Cortex of kidney (tissue), 1 donor: Measurements from ENCODE around the gene ARL8B.

Source experiments
- DNase-seq: peaks from one replicate; lab custom pipeline; 2025; lab: John Stamatoyannopoulos, UW

ARL8B gene

DNA sequence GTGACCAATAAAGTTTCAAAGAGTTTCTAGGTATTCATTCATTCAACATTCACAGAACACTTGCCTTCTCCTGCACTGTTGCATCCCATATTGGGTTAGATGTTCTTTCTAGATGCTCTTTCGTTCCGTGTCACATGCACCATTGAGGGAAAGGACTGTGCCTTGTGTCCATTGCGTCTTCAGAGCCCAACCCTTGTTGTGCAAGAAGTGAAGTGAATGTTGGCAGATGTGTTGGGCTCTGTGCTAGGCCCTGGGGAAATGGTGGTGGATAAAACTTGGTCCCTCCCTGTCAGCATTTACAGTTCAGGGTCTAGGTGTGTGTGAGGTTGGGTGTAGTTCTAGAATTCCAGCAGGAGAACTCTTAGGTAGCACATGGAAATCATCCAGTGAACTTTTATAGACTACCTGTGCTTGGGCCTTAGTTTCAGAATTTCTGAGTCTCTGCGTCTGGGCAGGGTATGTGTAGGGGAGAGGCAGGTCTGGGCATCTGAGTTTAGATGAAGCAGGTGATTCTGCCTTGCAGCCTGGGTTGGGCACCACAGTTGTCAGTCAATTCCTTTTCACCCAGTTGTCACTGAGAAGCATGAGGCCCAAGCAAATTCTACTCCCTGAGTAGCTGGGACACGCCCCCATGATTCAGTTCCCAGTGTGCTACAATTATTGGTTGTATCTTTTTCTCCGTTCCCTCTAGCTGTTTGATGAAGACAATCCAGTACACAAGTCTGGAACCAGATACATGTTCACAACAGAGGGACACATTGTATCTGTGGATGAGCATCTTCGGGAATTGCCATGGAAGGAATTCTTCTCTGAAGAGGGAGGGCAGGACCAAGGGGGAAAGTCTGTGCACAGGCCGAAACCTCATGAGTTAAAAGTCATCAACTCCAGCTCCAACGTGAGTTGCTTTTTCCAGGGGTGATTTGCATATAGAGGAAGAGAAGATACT, 90.8 kb downstream of the ARL8B start:
- DNase-seq = no peak

DNA sequence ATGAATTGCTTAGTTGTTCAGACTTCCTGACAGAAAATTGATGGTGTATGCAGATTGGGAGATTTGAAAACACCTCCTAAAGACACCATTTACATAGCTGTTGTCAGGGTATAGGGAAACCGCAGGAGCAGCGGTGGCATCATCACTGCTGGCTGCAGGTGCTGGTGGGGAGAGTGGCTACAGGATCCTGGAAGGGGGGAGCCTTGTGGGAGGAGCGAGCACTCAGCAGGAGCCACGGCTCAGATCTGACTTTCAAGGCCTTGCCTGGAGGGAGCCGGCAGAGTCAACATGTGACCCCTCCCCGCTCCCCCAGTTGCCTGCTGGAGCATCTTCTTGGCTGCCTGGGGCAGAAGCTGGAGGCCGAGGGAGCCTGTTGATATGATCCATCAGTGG, 91.5 kb downstream of the ARL8B start:
- DNase-seq = no peak

DNA sequence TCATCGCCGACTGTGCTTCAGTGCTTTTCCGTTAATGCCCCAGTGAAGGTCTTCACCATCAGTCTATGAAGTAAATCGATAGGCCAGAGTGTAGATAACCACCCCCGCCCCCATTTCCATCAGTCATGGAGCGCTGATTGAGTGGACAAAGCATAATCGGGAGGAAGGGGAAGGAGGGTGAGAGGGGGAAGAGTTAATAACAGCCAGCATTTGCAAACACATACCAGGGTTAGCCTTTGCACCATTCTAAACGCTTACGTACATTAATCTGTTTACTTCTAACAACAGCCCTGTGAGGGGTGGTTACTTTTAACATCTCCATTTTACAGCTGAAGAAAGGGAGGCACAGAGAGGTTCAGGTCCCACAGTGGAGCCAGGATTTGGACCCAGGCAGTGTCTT, 92.3 kb downstream of the ARL8B start:
- no peak for DNase-seq

DNA sequence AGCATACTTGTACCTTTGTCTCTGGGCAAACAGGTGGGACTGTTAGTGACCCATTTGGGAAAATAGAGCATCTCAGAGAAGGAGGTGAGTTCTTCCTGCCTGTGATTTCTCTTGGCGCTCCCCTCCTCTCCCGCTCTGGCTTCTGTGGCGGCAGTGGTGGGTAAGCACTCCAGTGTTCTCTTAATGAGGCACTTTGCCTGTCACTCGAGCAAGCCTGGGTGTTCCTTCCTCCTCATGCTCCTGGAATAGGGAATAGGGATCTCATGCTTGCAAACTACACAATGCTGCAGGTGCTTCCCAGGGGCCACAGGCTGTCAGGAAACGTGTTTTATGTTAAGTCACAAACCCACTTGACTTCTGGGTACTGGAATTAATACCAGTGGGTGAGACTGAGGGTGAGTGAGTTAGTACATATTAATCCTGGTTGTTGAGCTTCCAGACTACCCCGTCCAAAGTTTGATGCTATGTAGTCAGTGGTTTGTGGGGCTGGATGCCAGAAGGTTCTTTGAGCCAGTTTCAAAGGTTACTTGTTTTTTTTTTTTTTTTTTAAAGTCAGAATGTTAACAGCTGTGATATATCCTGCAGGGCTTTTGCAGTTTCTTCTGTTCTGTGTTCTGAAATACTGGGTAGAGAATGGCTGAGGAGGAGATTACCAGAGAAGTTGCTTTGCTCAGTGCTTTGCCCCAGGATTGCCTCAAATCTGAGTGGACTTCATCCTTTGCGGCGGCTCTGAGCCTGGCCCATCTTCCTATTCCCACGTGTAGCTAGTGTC, 95.9 kb downstream of the ARL8B start:
- DNase-seq = no peak

DNA sequence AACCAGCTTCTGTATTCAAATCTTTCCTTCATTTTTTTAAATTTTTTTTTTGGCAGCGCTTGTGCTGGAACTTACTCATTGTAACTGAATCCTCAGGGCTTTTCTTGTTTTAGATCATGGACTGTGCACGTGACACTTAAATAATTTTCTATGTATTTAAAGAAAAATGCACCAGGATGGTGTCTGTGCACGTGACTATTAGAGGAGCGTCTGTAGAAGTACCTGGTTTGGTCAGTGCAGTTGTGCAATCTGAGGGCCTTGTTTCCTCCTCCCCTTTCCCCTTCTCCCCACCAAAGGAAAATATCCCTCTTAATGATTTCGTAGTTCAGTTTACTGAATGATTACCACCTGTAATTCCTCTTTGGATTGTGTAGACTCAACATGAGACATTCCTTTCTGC, 96.7 kb downstream of the ARL8B start:
- DNase-seq = no peak

DNA sequence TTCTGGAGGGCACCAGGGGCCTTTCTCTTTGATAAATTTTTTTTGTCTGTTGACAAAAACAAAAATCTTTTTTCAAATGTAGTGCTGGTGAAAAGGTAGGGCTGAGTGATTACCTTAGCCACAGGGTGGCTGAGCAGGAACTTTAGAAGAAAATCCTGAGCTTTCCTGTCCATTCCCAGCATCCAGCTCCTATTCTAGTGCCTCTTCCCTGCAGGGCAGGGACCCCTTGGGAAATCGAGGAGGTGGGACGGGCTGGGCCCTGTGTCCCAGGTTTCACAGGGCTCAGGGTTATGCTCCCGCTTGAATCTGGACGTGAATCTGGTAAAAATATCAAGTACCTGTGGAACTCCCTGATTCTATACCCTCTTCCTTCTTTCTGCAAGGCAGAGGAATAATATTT, 97.1 kb downstream of the ARL8B start:
- DNase-seq = no peak

DNA sequence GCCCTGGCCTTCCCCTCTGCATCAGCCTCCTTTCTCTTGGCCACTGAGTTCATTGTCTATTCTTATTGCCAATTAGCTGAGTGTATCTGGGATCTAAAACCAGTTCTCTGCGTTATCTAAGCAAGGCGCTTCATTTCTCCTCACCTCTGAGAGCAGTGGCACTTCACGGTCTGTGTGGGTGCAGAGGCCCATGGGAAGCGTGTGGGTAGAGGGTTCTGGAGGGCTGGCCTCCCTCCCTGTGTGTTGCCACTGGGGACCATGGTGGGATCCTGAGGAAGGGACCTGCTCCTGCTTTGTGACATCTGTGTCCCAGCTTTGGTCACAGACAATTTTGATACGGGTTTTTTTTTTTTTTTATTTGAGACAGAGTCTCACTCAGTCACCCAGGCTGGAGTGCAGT, 98.1 kb downstream of the ARL8B start:
- DNase-seq = no peak

DNA sequence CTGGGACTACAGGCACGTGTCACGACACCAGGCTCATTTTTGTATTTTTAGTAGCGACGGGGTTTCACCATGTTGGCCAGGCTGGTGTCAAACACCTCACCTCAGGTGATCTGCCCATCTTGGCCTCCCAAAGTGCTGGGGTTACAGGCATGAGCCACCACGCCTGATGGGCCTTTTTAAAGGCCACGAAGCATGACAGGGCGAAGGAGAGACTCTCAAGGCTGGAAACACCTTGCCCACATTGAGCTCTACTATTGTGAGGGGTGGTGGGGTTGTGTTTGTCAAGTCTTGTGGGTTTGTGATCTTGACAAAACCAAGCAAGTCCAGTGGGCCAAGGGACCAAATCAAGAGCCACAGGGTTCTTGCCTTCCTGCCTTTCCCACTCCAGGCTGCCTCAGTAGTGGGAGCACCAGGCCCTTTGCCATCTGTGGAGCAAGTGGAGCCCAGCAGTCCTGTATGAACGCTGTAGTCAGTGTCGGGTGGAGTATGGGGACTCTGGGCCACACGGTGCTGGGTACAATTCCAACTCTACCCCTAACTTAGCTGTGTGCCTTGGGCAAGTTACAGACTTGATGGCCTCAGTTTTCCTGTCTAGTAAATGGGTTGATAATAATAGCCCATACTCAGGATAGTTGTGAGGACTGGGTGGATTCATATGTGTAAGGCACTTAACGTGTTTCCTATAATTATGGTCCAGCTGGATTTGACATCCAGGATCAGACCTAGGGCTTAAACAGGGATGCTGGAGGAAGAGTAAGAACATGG, 98.8 kb downstream of the ARL8B start:
- DNase-seq = no peak

DNA sequence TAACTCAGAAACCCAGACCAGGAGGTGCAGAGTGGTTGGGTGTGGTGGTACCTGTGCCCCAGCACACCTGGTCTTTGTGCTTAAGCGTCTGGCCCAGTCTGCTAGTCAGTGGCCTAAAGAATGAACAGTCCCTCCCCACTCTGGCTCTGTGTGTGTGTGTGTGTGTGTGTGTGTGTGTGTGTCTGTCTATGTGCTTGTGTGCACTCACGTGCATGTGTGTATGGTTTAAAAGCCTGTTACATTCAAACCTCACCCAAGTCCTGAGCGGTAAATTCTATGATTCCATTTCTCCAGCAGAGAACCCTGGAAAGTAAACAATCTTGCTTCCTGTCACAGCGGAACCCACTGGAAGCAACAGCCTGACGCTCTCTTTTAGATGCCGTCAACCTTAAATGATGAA, 99.6 kb downstream of the ARL8B start:
- DNase-seq = no peak

DNA sequence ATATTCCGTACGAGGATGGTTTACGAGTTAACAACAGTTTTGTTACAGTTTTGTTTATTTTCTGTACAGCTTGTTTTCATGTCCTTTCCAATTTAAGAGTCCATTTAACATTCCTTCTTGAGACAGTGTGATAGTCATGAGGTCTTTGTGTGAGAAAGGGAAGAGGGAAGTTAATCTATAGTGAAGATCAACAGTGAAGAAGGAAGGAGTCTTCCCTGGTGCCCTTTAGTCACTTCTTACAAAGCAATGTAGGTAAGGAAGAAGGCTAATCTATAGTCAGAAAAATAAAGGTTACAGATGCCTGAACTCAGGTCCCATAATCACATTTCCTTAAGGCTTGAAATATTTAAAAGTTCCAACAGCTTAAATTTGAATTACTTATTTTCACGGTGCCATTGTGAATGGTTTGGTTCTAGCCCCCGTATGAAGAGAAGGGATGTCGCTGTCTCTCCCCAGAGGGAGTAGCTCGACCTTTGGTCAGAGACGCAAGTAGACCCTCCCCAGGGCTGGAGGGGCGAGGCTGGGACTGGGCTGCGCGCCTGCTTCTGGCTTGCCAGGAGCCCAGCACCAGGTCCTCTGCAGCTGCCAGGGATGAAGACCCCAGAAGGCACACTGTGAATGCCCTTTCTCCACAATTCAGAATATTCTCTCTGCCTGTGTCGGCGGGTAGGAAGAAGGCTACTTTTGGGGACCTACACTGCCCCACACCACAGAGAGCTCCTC, 100.4 kb downstream of the ARL8B start:
- no peak for DNase-seq

DNA sequence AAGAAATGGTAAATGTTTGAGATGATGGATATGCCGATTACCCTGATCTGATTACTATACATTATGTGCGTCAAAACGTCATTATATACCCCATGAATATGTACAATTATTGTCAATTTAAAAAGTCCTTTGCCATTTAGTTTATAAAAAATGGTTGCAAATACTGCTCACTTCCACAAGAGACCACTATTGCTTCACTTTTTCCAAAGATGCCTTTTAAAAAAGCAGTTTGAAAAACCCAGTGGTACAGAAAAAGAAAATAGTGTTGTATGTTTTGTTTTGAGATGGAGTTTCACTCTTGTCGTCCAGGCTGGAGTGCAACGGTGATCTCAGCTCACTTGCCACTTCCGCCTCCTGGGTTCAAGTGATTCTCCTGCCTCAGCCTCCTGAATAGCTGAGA, 104.7 kb downstream of the ARL8B start:
- no peak for DNase-seq

DNA sequence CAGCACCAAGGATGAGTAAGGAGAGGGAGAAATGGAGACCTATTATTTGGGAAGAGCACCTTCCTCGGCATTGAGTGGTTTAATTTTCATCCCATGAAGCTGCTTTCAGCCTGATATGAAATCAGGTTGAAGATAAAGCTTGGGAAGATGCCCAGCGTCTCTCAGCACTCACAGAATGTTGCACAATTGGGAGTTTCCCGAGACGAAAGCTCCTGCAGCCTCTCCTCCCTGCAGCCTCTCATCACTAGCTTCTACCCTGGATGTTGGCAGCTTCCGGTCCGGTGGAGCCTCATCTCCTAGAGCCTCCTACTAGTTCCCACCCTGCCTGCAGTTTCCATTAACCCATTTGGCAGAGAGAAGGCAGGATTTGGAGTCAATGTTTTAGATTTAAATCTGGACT, 105.7 kb downstream of the ARL8B start:
- no peak for DNase-seq

DNA sequence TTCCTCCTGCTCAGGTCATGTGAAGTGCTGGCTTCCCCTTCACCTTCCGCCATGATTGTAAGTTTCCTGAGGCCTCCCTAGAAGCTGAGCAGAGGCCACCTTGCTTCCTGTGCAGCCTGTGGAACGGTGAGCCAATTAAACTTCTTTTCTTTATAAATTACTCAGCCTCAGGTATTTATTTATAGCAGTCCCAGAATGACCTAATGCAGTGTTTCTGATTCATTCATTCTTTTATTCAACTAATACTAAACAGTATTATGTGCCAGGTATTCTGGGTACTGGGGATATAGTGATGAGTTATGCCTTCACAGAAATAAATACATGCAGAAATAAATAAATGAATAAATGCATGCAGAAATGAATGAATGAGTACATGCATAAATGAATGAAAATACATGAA, 107.3 kb downstream of the ARL8B start:
- no peak for DNase-seq
